Esophagus squamous epithelium (tissue), 5 donors: Measurements from ENCODE around the gene TALDO1. TPM values are rescaled to one million over a fixed set of nuclear protein-coding genes. Genes with fewer than 3 reads are reported as not detected.

Source experiments
- DNase-seq: peaks from one replicate; lab custom pipeline; 2025; lab: John Stamatoyannopoulos, UW
- H3K27ac ChIP-seq, 4 donors: fragments of 200-600 bp; sonication (generic); one replicate each; pipeline ENCODE4 v1.5.1; 2016 to 2019; ENCODE audit warnings: mild to moderate bottlenecking in 1 of 4
- H3K27me3 ChIP-seq, 4 donors: fragments of 200-600 bp; sonication (generic); 1 replicate in 3 of 4; 2 replicates in 1 of 4; pipeline versions ENCODE4 v1.5.1 to v1.6.0; 2017 to 2021; ENCODE audit warnings: antibody characterized with exemption in 1 of 4
- H3K36me3 ChIP-seq, 3 donors: fragments of 200-600 bp; sonication (generic); one replicate each; pipeline ENCODE4 v1.5.1; 2016 to 2019
- H3K4me1 ChIP-seq, 3 donors: fragments of 200-600 bp; sonication (generic); one replicate each; pipeline ENCODE4 v1.5.1; 2017 to 2019
- H3K4me3 ChIP-seq, 4 donors: fragments of 200-600 bp; sonication (generic); 1 replicate in 3 of 4; 2 replicates in 1 of 4; pipeline ENCODE4 v1.5.1; 2016 to 2019; ENCODE audit warnings: mild to moderate bottlenecking in 2 of 4, moderate library complexity in 1 of 4
- H3K9me3 ChIP-seq, 3 donors: fragments of 200-600 bp; sonication (generic); one replicate each; pipeline ENCODE4 v1.5.1; 2016 to 2019
- CTCF ChIP-seq, 6 experiments: fragments of 450-650 bp in 4 of 6; fragments of 200-600 bp in 2 of 6; sonication (generic) in 2 of 6; IDR thresholded peaks; one replicate each; pipeline ENCODE4 v1.5.1; 2016 to 2019; ENCODE audit warnings: antibody characterized with exemption in 6 of 6, mild to moderate bottlenecking in 4 of 6, moderate library complexity in 4 of 6
- POLR2A ChIP-seq, 4 donors: fragments of 450-650 bp; IDR thresholded peaks; one replicate each; pipeline ENCODE4 v1.6.1; 2017; ENCODE audit warnings: antibody characterized with exemption in 4 of 4, mild to moderate bottlenecking in 4 of 4, moderate library complexity in 3 of 4
- WGBS, 2 donors: methylation state at CpG; one replicate each; pipeline ENCODE4 v1.1.5; 2018; 5-methylcytosine and 5-hydroxymethylcytosine counted together
- intact Hi-C: fragments of 100-400 bp; cut with DNase I; formaldehyde crosslinking; loops from one replicate; pipeline ENCODE4 v1.15.0; 2022
- total RNA-seq, 4 donors: library from RNA; depleted of rRNA; stranded (reverse); fragments of >200 nt; gene quantifications; one replicate each; pipeline ENCODE4 v1.1.0, GENCODE V29; 2016
- donor health status: DM: yes; HTN: yes; CAD: no.

TALDO1 gene
- total RNA-seq, 4 donors from 2014 or later: 311 to 629 (median 504) TPM

DNA sequence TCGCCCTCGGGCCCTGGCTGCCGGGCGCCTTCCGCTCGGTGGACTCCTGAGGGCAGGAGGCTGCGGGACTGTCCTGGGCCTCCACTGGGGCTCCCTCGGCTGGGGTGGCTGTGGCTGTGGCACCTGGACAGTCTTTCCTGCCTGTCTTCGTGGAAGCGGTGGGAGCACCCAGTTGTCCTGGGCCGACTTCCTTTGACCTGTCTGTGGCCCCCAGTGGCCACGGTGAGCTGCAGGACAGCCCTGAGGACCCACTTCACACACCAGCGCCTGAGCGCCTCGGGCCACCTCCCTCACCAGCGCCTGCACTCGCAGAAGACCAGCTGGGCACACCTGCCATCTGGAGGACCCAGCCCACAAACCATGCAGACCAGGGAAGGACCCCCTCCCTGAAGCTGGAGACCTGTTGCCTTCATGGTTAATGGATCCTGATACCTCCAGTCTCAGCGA is 43.0 kb upstream of the TALDO1 start:
- peaks cover 47 to 91% (median 49%) of the 10 kb centered on the region in 3 donors for H3K4me1 ChIP-seq
- intact Hi-C loops: no loop called here
- H3K36me3 ChIP-seq: peaks cover 0 to 50% (median 0%) of the 10 kb centered on the region in 3 donors
- DNase-seq: no peak
- WGBS, 2 donors: 60 to 80% methylated on average over 1 to 7 of the region's 18 CpGs
- peak overlapping the region in 2 of 4 donors; percentile 80 to 87 for H3K4me3 ChIP-seq
- H3K27ac ChIP-seq: peak overlapping the region; percentile 91 to 98 (median 94)
- peaks cover 0 to 24% (median 0%) of the 10 kb centered on the region in 4 donors for H3K27me3 ChIP-seq
- H3K9me3 ChIP-seq: no peaks in the 10 kb centered on the region
- TF ChIP-seq POLR2A (IDR thresholded peaks at IDR 0.05) (no peak), CTCF (IDR thresholded peaks at IDR 0.05) (no peak)

- TF ChIP-seq CTCF (IDR thresholded peaks at IDR 0.05) (no peak), POLR2A (IDR thresholded peaks at IDR 0.05) (peak in 2 of 4 donors; percentile 14 to 18)
- Histone ChIP-seq H3K9me3 (no peaks in the 10 kb centered on the region), H3K4me3 (peak overlapping the region; percentile 63 to 87 (median 76)), H3K4me1 (peaks cover 49 to 91% (median 53%) of the 10 kb centered on the region in 3 donors), H3K36me3 (peaks cover 0 to 50% (median 5%) of the 10 kb centered on the region in 3 donors), H3K27me3 (peaks cover 0 to 32% (median 0%) of the 10 kb centered on the region in 4 donors), H3K27ac (peak overlapping the region; percentile 91 to 98 (median 94))
- no peak for DNase-seq
- 21 to 56% methylated on average over 4 to 16 of the region's 27 CpGs for WGBS, 2 donors
- intact Hi-C loops: no loop called here
Observed at GRCh38 chr11:704781-705645, 42.3 kb upstream of the TALDO1 start.

DNA sequence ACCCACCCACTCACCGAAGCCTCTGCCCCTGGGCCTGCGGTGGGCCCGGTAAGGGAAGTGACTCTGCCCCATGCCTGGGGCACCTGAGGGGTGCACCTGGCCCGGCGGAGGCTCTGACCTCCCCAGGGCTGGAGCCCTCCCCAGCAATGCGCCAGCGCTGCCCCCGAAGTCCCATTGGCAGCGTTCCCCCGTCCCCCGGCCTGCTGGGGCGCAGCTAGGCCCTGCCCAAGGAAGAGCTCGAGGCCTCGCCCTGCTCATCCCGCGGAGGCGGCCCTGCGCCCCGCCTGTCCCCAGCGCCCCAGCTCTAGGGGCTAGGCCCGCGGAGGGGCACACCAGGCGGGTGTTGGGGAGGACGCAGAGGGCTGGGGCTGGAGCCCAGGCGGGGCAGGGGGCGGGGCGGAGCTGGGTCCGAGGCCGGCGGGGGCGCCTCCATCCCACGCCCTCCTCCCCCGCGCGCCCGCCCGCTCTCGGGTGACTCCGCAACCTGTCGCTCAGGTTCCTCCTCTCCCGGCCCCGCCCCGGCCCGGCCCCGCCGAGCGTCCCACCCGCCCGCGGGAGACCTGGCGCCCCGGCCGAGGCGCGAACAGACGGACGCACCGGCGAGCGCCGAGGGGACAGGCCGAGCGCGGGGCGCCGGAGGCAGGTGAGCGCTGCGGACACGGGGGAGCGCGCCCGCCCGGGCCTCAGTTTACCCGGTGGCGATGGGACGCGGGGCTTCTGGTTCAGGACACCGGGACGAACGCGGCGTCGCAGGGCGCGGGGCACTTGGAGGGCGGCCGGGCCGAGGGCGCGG is 41.4 kb upstream of the TALDO1 start, which contains the start of gene EPS8L2:
EPS8L2 (plus strand) TSS at position 586 of the 793 bp plus-strand sequence. CDS start 3,177 bp downstream, outside the sequence.
- Histone ChIP-seq H3K4me1 (peaks cover 49 to 95% (median 59%) of the 10 kb centered on the region in 3 donors), H3K27ac (peak within 1 kb of the TSS; percentile 91 to 98 (median 94)), H3K36me3 (peaks cover 0 to 50% (median 8%) of the 10 kb centered on the region in 3 donors), H3K9me3 (no peaks in the 10 kb centered on the region), H3K27me3 (peaks cover 0 to 36% (median 0%) of the 10 kb centered on the region in 4 donors), H3K4me3 (peak within 1 kb of the TSS; percentile 63 to 87 (median 76))
- intact Hi-C loops: no loop called here
- no peak for DNase-seq
- no peak for TF ChIP-seq CTCF (IDR thresholded peaks at IDR 0.05)
- peak in 2 of 4 donors; percentile 41 for TF ChIP-seq POLR2A (IDR thresholded peaks at IDR 0.05)
- no CpG with 5 or more reads among the region's 90 CpGs for WGBS, 2 donors

DNA sequence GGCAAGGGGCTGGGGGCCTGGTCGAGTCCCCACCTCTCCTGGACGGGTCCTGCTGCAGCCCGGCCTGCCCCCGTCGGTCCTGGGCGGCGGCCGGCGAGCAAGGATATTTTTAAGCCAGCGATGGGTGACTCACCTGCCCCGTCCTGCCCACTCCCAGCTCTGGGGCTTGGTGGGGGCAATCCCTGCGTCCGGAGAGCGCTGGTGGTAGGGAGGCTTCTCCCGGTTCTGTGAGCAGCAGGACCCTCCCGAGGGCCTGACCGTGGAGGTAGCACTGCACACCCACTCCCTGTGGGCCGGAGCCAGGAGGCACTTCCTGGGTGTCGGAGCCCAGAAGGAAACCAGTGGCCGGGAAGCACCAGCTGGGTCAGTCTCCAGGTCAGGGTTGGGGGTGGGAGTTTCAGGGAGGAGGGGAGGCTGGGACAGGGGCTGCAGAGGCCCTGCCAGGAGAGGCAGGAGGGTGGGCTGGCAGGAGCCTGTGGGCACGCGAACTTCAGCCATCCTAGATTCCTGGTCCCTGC is 40.8 kb upstream of the TALDO1 start:
- peak overlapping the region; percentile 91 to 98 (median 94) for H3K27ac ChIP-seq

More for the DNA sequence above, 40.8 kb upstream of the TALDO1 start:
- Histone ChIP-seq H3K36me3 (peaks cover 0 to 52% (median 8%) of the 10 kb centered on the region in 3 donors), H3K4me3 (peak overlapping the region; percentile 63 to 87 (median 76)), H3K4me1 (peaks cover 49 to 100% (median 61%) of the 10 kb centered on the region in 3 donors), H3K9me3 (no peaks in the 10 kb centered on the region), H3K27me3 (peaks cover 0 to 36% (median 0%) of the 10 kb centered on the region in 4 donors)
- WGBS, 2 donors: 3% methylated on average over 7 of the region's 22 CpGs; no CpG with 5 or more reads in 1 of the 2 donors
- no peak for DNase-seq
- peak in 2 of 4 donors; percentile 6 to 34 for TF ChIP-seq POLR2A (IDR thresholded peaks at IDR 0.05)
- TF ChIP-seq CTCF (IDR thresholded peaks at IDR 0.05): no peak
- intact Hi-C loops: no loop called here
